GM19468 (cell line): Measurements from ENCODE around the gene EDNRB.

Source experiments
- ATAC-seq: cut with Tn5 transposase; IDR thresholded peaks from one replicate; pipeline ENCODE4 v1.9.1; 2021; ENCODE audit warnings: mild to moderate bottlenecking, moderate library complexity, moderate number of reproducible peaks; ENCODE audit not compliant: unreplicated experiment; ENCODE audit errors: extremely low read depth

EDNRB gene

GRCh38 chr13:77902319-77902963 lies 16.2 kb downstream of the EDNRB start:
- ATAC-seq: no peak

- peak; percentile 86 for ATAC-seq
Measured at GRCh38 chr13:77898097-77898496, 20.5 kb downstream of the EDNRB start.

GRCh38 chr13:77896977-77897376 lies 21.7 kb downstream of the EDNRB start:
- no peak for ATAC-seq

GRCh38 chr13:77896536-77896935 lies 22.1 kb downstream of the EDNRB start:
- no peak for ATAC-seq

- ATAC-seq: no peak
Measured at GRCh38 chr13:77894743-77895142, 23.9 kb downstream of the EDNRB start.

- ATAC-seq: no peak
Measured at GRCh38 chr13:77893066-77893465, 25.6 kb downstream of the EDNRB start.

- ATAC-seq: no peak
Measured at GRCh38 chr13:77892491-77892890, 26.1 kb downstream of the EDNRB start.

GRCh38 chr13:77891486-77891885 lies 27.1 kb downstream of the EDNRB start:
- ATAC-seq: no peak

- ATAC-seq: no peak
Measured at GRCh38 chr13:77891041-77891440, 27.6 kb downstream of the EDNRB start.

- no peak for ATAC-seq
Measured at GRCh38 chr13:77883328-77883727, 35.3 kb downstream of the EDNRB start.

- no peak for ATAC-seq
Measured at GRCh38 chr13:77878190-77878589, 40.4 kb downstream of the EDNRB start.

- ATAC-seq: no peak
Measured at GRCh38 chr13:77876176-77876575, 42.5 kb downstream of the EDNRB start.

GRCh38 chr13:77874406-77874805 lies 44.2 kb downstream of the EDNRB start:
- no peak for ATAC-seq

GRCh38 chr13:77872995-77873394 lies 45.6 kb downstream of the EDNRB start:
- no peak for ATAC-seq

- no peak for ATAC-seq
Measured at GRCh38 chr13:77871596-77871995, 47.0 kb downstream of the EDNRB start.

- ATAC-seq: no peak
Measured at GRCh38 chr13:77868717-77869116, 49.9 kb downstream of the EDNRB start.

- no peak for ATAC-seq
Measured at GRCh38 chr13:77866971-77867370, 51.7 kb downstream of the EDNRB start.

- no peak for ATAC-seq
Measured at GRCh38 chr13:77865622-77866021, 53.0 kb downstream of the EDNRB start.

GRCh38 chr13:77863144-77863543 lies 55.5 kb downstream of the EDNRB start:
- ATAC-seq: no peak

- ATAC-seq: no peak
Measured at GRCh38 chr13:77861741-77862140, 56.9 kb downstream of the EDNRB start.

- no peak for ATAC-seq
Measured at GRCh38 chr13:77860507-77860981, 58.1 kb downstream of the EDNRB start.

- no peak for ATAC-seq
Measured at GRCh38 chr13:77859450-77859849, 59.2 kb downstream of the EDNRB start.
